Neutrophil (primary cell): Measurements from ENCODE around the gene GALNT16.

Experiments
- H3K27ac ChIP-seq: fragments of 200-600 bp; sonication (generic); 2 replicates; pipeline ENCODE4 v1.5.1; 2016; ENCODE audit warnings: mild to moderate bottlenecking, moderate library complexity
- H3K27me3 ChIP-seq: fragments of 200-600 bp; sonication (generic); 2 replicates; pipeline ENCODE4 v1.6.0; 2016; ENCODE audit warnings: mild to moderate bottlenecking
- H3K36me3 ChIP-seq: fragments of 200-600 bp; sonication (generic); 2 replicates; pipeline ENCODE4 v1.5.1; 2017
- H3K4me1 ChIP-seq, 2 experiments: fragments of 200-600 bp in 1 of 2; sonication (generic) in 1 of 2; 1 replicate in 1 of 2; 2 replicates in 1 of 2; pipeline versions ENCODE4 v1.5.1 to v1.6.1; 2013 to 2016; ENCODE audit warnings: low read depth in 1 of 2, low read length in 1 of 2, mild to moderate bottlenecking in 1 of 2, moderate library complexity in 1 of 2; ENCODE audit not compliant: control insufficient read depth in 1 of 2, insufficient read depth in 1 of 2
- H3K4me3 ChIP-seq, 2 experiments: fragments of 200-600 bp in 1 of 2; sonication (generic) in 1 of 2; 1 replicate in 1 of 2; 2 replicates in 1 of 2; pipeline ENCODE4 v1.5.1; 2013 to 2016; ENCODE audit warnings: low read depth in 1 of 2, low read length in 1 of 2, mild to moderate bottlenecking in 1 of 2, moderate library complexity in 1 of 2
- H3K9me3 ChIP-seq: fragments of 200-600 bp; sonication (generic); 2 replicates; pipeline ENCODE4 v1.5.1; 2016
- CTCF ChIP-seq: fragments of 200-600 bp; sonication (generic); IDR thresholded peaks from 2 replicates; pipeline ENCODE4 v1.5.1; 2016; ENCODE audit warnings: antibody characterized with exemption

The GALNT16 gene

GRCh38 chr14:69260190-69260860, 367 bp downstream of the GALNT16 start:
- Histone ChIP-seq H3K4me1 (peaks cover 0 to 19% of the 10 kb centered on the region in 2 experiments), H3K4me3 (no peak overlapping the region), H3K9me3 (no peaks in the 10 kb centered on the region), H3K27ac (no peak overlapping the region), H3K27me3 (peaks cover 100% of the 10 kb centered on the region), H3K36me3 (no peaks in the 10 kb centered on the region)
- TF ChIP-seq CTCF = no peak

GRCh38 chr14:69260861-69261564, 1.1 kb downstream of the GALNT16 start:
- no peak for TF ChIP-seq CTCF
- H3K9me3 ChIP-seq = no peaks in the 10 kb centered on the region
- no peaks in the 10 kb centered on the region for H3K36me3 ChIP-seq
- H3K4me3 ChIP-seq = no peak overlapping the region
- peaks cover 0 to 19% of the 10 kb centered on the region in 2 experiments for H3K4me1 ChIP-seq
- peaks cover 100% of the 10 kb centered on the region for H3K27me3 ChIP-seq
- H3K27ac ChIP-seq = no peak overlapping the region

- peaks cover 0 to 19% of the 10 kb centered on the region in 2 experiments for H3K4me1 ChIP-seq
- H3K27ac ChIP-seq = no peak overlapping the region
- peaks cover 100% of the 10 kb centered on the region for H3K27me3 ChIP-seq
- no peak for TF ChIP-seq CTCF
- H3K36me3 ChIP-seq = no peaks in the 10 kb centered on the region
- H3K9me3 ChIP-seq = no peaks in the 10 kb centered on the region
- no peak overlapping the region for H3K4me3 ChIP-seq
These were observed 1.9 kb downstream of the GALNT16 start for GRCh38 chr14:69261761-69262331.

- Histone ChIP-seq H3K27ac (no peak overlapping the region), H3K36me3 (no peaks in the 10 kb centered on the region), H3K9me3 (no peaks in the 10 kb centered on the region), H3K4me1 (peaks cover 0 to 19% of the 10 kb centered on the region in 2 experiments), H3K27me3 (peaks cover 100% of the 10 kb centered on the region), H3K4me3 (no peak overlapping the region)
- no peak for TF ChIP-seq CTCF
These were observed 2.6 kb downstream of the GALNT16 start for GRCh38 chr14:69262516-69262915.

GRCh38 chr14:69263364-69263763, 3.4 kb downstream of the GALNT16 start:
- Histone ChIP-seq H3K4me3 (no peak overlapping the region), H3K4me1 (peaks cover 0 to 19% of the 10 kb centered on the region in 2 experiments)
- TF ChIP-seq CTCF = no peak

More at GRCh38 chr14:69263364-69263763, 3.4 kb downstream of the GALNT16 start:
- Histone ChIP-seq H3K36me3 (no peaks in the 10 kb centered on the region), H3K27me3 (peaks cover 93% of the 10 kb centered on the region), H3K9me3 (no peaks in the 10 kb centered on the region), H3K27ac (no peak overlapping the region)
